ENCODE results near the gene SERPINB6. TPM values are rescaled to one million over a fixed set of nuclear protein-coding genes. Genes with fewer than 3 reads are reported as not detected.

The SERPINB6 gene
- total RNA-seq, 4 donors from 2014 or later: 170 to 462 (median 219) TPM

DNA sequence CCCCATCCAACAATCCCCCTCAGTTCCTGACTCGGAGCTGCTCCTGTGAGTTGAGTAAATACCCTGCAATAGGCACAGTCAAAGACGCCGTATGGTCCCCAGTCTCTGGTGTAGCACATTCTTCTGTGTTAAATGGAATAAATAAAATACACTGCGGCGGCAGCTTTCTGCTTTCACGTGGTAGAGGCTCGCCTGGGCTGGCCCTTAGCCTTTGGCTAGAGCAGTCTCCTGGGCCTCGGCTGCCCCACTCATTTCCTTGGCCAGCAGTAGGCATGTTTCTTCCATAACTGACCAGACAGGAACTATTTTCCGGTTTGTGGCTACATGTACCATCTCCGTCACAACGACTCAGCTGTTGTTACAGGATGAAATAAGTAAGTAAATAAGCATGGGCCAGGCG is 20.7 kb downstream of the SERPINB6 start:
- no peaks in the 10 kb centered on the region for H3K27me3 ChIP-seq
- no peak overlapping the region for H3K4me3 ChIP-seq
- no peaks in the 10 kb centered on the region for H3K9me3 ChIP-seq
- H3K27ac ChIP-seq: no peak overlapping the region
- peak in 2 of 3 donors; percentile 10 to 44 for DNase-seq
- H3K36me3 ChIP-seq: peaks cover 0 to 61% (median 0%) of the 10 kb centered on the region in 3 donors
- peaks cover 0 to 14% (median under 1%) of the 10 kb centered on the region in 4 donors for H3K4me1 ChIP-seq
- TF ChIP-seq POLR2A (IDR thresholded peaks at IDR 0.05): no peak
- TF ChIP-seq, protein P1, sequence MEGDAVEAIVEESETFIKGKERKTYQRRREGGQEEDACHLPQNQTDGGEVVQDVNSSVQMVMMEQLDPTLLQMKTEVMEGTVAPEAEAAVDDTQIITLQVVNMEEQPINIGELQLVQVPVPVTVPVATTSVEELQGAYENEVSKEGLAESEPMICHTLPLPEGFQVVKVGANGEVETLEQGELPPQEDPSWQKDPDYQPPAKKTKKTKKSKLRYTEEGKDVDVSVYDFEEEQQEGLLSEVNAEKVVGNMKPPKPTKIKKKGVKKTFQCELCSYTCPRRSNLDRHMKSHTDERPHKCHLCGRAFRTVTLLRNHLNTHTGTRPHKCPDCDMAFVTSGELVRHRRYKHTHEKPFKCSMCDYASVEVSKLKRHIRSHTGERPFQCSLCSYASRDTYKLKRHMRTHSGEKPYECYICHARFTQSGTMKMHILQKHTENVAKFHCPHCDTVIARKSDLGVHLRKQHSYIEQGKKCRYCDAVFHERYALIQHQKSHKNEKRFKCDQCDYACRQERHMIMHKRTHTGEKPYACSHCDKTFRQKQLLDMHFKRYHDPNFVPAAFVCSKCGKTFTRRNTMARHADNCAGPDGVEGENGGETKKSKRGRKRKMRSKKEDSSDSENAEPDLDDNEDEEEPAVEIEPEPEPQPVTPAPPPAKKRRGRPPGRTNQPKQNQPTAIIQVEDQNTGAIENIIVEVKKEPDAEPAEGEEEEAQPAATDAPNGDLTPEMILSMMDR (IDR thresholded peaks at IDR 0.05): no peak

DNA sequence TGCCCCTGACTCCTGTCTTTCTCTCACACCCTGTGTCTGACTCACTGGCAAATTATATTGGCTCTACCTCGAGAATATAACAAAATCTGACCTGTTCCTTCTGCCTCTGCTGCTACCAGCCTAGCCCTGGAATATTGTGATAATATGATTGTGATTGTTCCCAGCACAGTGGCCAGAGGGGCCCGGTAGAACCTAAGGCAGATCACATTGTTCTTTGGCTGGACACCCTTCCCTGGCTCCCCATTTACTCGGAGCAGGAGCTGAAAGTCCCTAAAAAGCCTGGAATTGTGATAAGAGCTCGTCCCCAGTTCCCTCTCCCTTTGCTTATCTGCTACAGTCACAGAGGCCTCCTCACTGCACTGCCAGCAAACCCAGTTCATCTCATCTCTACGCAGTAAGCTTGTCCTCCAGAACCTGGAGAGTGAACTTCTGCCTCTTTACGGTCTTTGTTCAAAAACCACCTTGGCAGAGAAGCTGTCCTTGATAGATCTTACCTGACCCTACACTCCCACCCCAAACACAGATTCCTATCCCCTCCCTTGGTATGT is 21.8 kb downstream of the SERPINB6 start:
- H3K27me3 ChIP-seq: no peaks in the 10 kb centered on the region
- H3K36me3 ChIP-seq: peaks cover 0 to 51% (median 0%) of the 10 kb centered on the region in 3 donors
- DNase-seq: no peak
- H3K9me3 ChIP-seq: no peaks in the 10 kb centered on the region
- peaks cover 0 to 14% (median 1%) of the 10 kb centered on the region in 4 donors for H3K4me1 ChIP-seq
- no peak for TF ChIP-seq POLR2A (IDR thresholded peaks at IDR 0.05)
- TF ChIP-seq, protein P1 (IDR thresholded peaks at IDR 0.05): no peak
- H3K27ac ChIP-seq: no peak overlapping the region
- H3K4me3 ChIP-seq: no peak overlapping the region

DNA sequence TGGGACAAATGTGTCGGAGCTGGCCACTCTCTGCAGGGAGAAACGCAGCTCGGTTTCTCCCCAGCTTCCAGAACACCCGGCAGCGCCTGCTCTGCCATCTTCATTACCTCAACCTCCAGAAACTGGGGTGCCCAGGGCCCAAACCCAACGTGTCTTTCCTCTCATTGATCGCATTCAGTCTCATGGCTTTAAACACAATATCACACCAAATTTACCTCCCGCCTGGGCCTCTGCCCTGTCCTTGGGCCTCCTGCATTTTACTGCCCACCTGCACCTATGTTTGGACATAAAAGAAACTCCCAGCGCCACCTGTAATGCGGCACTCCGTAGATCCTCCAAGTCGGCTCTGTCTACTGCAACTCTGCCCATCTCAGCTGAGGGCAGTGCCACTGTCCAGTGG is 22.2 kb downstream of the SERPINB6 start:
- no peak overlapping the region for H3K4me3 ChIP-seq
- peaks cover 0 to 14% (median 1%) of the 10 kb centered on the region in 4 donors for H3K4me1 ChIP-seq
- H3K9me3 ChIP-seq: no peaks in the 10 kb centered on the region
- H3K27me3 ChIP-seq: no peaks in the 10 kb centered on the region
- DNase-seq: peak in 1 of 3 donors; percentile 3
- TF ChIP-seq, protein P1 (IDR thresholded peaks at IDR 0.05): no peak
- no peak for TF ChIP-seq POLR2A (IDR thresholded peaks at IDR 0.05)
- peaks cover 0 to 47% (median 0%) of the 10 kb centered on the region in 3 donors for H3K36me3 ChIP-seq
- no peak overlapping the region for H3K27ac ChIP-seq

DNA sequence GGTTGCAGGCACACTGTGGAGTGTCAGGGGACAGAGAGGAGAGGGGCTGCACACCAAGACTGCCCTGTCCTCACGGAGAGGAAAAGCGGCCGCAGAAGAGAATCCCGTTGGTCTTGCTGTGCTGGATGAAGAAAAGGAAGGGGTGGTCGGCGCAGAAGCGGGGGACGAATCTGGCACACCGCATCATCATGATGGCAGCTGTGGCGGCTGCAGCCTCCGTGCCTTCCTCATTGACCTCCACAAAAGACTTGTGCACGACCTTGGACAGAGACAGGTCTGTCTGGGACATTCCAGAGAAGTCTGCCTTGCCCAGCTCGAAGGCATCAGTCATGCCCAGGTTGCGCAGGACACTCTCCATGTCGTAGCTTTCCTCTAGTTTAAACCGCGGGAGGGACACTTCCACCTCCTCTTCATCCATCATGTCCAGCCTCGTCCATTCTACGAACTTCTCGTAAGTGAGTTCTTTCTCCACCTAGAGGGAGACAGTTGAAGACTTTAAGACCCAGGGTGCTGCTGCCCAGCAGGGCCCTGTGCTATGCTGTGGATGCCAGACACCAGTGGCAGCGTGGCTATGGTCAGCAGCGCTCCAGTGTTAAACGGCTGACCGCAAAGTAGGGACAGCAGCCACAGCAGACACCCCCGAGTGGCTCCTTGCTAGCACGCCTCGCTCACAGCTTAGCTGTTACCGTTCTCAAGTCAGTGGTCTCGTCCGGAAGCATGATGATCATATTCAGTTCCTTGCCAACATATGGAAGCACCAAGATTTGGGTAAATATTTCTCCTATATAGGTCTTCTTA is 22.9 kb downstream of the SERPINB6 start:
- H3K27me3 ChIP-seq: no peaks in the 10 kb centered on the region
- no peak for TF ChIP-seq POLR2A (IDR thresholded peaks at IDR 0.05)
- TF ChIP-seq, protein P1 (IDR thresholded peaks at IDR 0.05): no peak
- no peaks in the 10 kb centered on the region for H3K9me3 ChIP-seq
- peaks cover 0 to 46% (median 0%) of the 10 kb centered on the region in 3 donors for H3K36me3 ChIP-seq
- H3K4me3 ChIP-seq: no peak overlapping the region
- DNase-seq: peak in 1 of 3 donors; percentile 9
- peaks cover 0 to 12% (median 3%) of the 10 kb centered on the region in 4 donors for H3K4me1 ChIP-seq
- no peak overlapping the region for H3K27ac ChIP-seq

DNA sequence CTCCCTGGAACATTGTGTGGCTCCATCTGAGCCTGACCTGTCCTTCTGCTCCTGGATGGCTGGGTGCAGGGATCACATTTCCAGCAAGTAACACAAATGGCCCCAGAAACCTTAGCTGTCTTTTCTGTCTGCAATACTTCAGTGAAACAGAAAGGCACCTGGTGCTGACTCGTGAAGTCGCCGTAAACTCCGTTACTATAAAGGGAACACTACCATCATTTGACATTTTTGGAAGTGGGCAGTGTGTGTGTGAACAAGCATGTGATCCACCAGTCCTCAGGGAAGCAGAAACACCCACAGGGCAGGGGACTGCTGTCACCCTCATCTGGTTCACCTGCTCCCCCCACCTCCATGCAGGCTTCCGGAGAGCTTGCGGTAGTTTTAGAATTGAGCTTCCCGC is 23.9 kb downstream of the SERPINB6 start:
- Histone ChIP-seq H3K27me3 (no peaks in the 10 kb centered on the region), H3K4me1 (peaks cover 0 to 8% (median 1%) of the 10 kb centered on the region in 4 donors), H3K27ac (no peak overlapping the region), H3K4me3 (no peak overlapping the region), H3K9me3 (no peaks in the 10 kb centered on the region), H3K36me3 (peaks cover 0 to 46% (median 0%) of the 10 kb centered on the region in 3 donors)
- TF ChIP-seq, protein P1 (IDR thresholded peaks at IDR 0.05): no peak
- no peak for TF ChIP-seq POLR2A (IDR thresholded peaks at IDR 0.05)
- DNase-seq: peak in 1 of 3 donors; percentile 9
